Upper lobe of left lung (tissue), 6 donors: Measurements from ENCODE around the gene COL3A1. TPM values are rescaled to one million over a fixed set of nuclear protein-coding genes. Genes with fewer than 3 reads are reported as not detected.
A peak's percentile ranks its signal among the peaks of the same experiment; 100 is the strongest.

Experiments used
- ATAC-seq, 2 donors: fragments of 200-7000 bp; cut with Tn5 transposase; one replicate each; pipeline ENCODE4 v1.9.1; 2022; ENCODE audit warnings: mild to moderate bottlenecking in 2 of 2, moderate library complexity in 2 of 2; ENCODE audit not compliant: low FRiP score in 2 of 2
- DNase-seq, 2 donors: peaks; one replicate each; pipeline ENCODE4 v3.0.0-alpha.2; 2019 to 2020
- H3K27ac ChIP-seq, 4 donors: fragments of 200-600 bp; sonication (generic); one replicate each; pipeline ENCODE4 v1.5.1; 2016 to 2019
- H3K27me3 ChIP-seq, 4 donors: fragments of 200-600 bp; sonication (generic); one replicate each; pipeline ENCODE4 v1.5.1; 2017 to 2019
- H3K36me3 ChIP-seq, 4 donors: fragments of 200-600 bp; sonication (generic); one replicate each; pipeline ENCODE4 v1.5.1; 2016 to 2019
- H3K4me1 ChIP-seq, 4 donors: fragments of 200-600 bp; sonication (generic); one replicate each; pipeline ENCODE4 v1.5.1; 2018 to 2019
- H3K4me3 ChIP-seq, 4 donors: fragments of 200-600 bp; sonication (generic); one replicate each; pipeline ENCODE4 v1.5.1; 2017 to 2019; ENCODE audit warnings: mild to moderate bottlenecking in 2 of 4, moderate library complexity in 1 of 4
- H3K9me3 ChIP-seq, 4 donors: fragments of 200-600 bp; sonication (generic); one replicate each; pipeline ENCODE4 v1.5.1; 2018 to 2019
- EP300 ChIP-seq, 4 donors: sonication (generic); formaldehyde crosslinking; IDR thresholded peaks; one replicate each; pipeline ENCODE4 v1.5.1; 2017; ENCODE audit warnings: antibody characterized with exemption in 4 of 4, control low read depth in 2 of 4
- POLR2A ChIP-seq, 4 donors: fragments of 450-650 bp; IDR thresholded peaks; one replicate each; pipeline ENCODE4 v1.5.1; 2016 to 2017; ENCODE audit warnings: antibody characterized with exemption in 4 of 4, mild to moderate bottlenecking in 2 of 4
- POLR2AphosphoS5 ChIP-seq, 2 donors: sonication (generic); formaldehyde crosslinking; IDR thresholded peaks; one replicate each; pipeline ENCODE4 v1.5.1; 2017; ENCODE audit warnings: antibody characterized with exemption in 2 of 2
- WGBS, 2 donors: methylation state at CpG; one replicate each; pipeline ENCODE4 v1.1.5; 2017 to 2018; 5-methylcytosine and 5-hydroxymethylcytosine counted together
- total RNA-seq, 6 donors: library from RNA; depleted of rRNA in 4 of 6; stranded (reverse); fragments of >200 nt in 4 of 6; gene quantifications; one replicate each; pipeline versions ENCODE4 v1.1.0 to v1.2.1, GENCODE V29; 2016 to 2021
- TF ChIP-seq, protein P1 (sequence below), 6 experiments: fragments of 450-650 bp in 4 of 6; fragments of 200-600 bp in 2 of 6; sonication (generic) in 2 of 6; IDR thresholded peaks; one replicate each; pipeline ENCODE4 v1.5.1; 2016 to 2019; ENCODE audit warnings: antibody characterized with exemption in 6 of 6
- donor health status: DM: no; HTN: no; CAD: no; lungs with moderate emphysema.
- donor health status: DM: no; HTN: yes; CAD: no; lungs with severe emphysema.

COL3A1 gene
- total RNA-seq, 6 donors from 2014 or later = 41.1 to 508 (median 122) TPM

- no peak overlapping the region for H3K27ac ChIP-seq
- TF ChIP-seq POLR2AphosphoS5 (IDR thresholded peaks at IDR 0.05) = no peak
- no peak for TF ChIP-seq POLR2A (IDR thresholded peaks at IDR 0.05)
- TF ChIP-seq, protein P1, sequence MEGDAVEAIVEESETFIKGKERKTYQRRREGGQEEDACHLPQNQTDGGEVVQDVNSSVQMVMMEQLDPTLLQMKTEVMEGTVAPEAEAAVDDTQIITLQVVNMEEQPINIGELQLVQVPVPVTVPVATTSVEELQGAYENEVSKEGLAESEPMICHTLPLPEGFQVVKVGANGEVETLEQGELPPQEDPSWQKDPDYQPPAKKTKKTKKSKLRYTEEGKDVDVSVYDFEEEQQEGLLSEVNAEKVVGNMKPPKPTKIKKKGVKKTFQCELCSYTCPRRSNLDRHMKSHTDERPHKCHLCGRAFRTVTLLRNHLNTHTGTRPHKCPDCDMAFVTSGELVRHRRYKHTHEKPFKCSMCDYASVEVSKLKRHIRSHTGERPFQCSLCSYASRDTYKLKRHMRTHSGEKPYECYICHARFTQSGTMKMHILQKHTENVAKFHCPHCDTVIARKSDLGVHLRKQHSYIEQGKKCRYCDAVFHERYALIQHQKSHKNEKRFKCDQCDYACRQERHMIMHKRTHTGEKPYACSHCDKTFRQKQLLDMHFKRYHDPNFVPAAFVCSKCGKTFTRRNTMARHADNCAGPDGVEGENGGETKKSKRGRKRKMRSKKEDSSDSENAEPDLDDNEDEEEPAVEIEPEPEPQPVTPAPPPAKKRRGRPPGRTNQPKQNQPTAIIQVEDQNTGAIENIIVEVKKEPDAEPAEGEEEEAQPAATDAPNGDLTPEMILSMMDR (IDR thresholded peaks at IDR 0.05) = no peak
- TF ChIP-seq EP300 (IDR thresholded peaks at IDR 0.05) = no peak
Measured at GRCh38 chr2:188956961-188957360, 17.2 kb upstream of the COL3A1 start.

GRCh38 chr2:188957646-188958045 lies 16.5 kb upstream of the COL3A1 start:
- H3K9me3 ChIP-seq = no peaks in the 10 kb centered on the region
- ATAC-seq (no peak), DNase-seq (no peak)
- 88 to 90% methylated on average over 1 of the region's 1 CpG for WGBS, 2 donors
- H3K27ac ChIP-seq = no peak overlapping the region
- TF ChIP-seq POLR2AphosphoS5 (IDR thresholded peaks at IDR 0.05) (no peak), EP300 (IDR thresholded peaks at IDR 0.05) (no peak)
- no peaks in the 10 kb centered on the region for H3K36me3 ChIP-seq
- no peak overlapping the region for H3K4me3 ChIP-seq
- no peaks in the 10 kb centered on the region for H3K4me1 ChIP-seq
- H3K27me3 ChIP-seq = no peaks in the 10 kb centered on the region

More at GRCh38 chr2:188956961-188957360, 17.2 kb upstream of the COL3A1 start:
- H3K4me1 ChIP-seq = no peaks in the 10 kb centered on the region
- no peak overlapping the region for H3K4me3 ChIP-seq
- WGBS, 2 donors = 57 to 64% methylated on average over 5 of the region's 5 CpGs
- ATAC-seq (no peak), DNase-seq (no peak)
- no peaks in the 10 kb centered on the region for H3K36me3 ChIP-seq
- no peaks in the 10 kb centered on the region for H3K9me3 ChIP-seq
- H3K27me3 ChIP-seq = no peaks in the 10 kb centered on the region

DNA sequence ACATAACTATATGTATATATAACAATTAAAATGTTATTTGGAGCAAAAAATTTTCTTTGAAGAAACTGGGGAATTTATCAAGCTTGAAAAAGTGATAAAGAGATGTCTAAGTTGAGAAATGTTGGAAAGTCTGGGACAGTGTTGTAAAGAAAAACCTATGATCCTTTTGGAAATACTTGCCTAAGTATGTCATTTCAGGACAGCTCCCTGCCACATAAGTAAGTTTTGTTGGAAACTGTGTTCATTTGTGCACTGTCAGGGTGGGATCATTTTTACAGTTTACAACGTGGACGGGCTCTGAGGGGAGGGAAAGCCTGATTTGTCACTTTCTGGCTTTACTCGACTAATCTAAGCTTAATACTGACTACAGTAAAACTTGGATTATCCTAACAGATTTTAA lies 10.4 kb upstream of the COL3A1 start:
- no peaks in the 10 kb centered on the region for H3K9me3 ChIP-seq
- no peak for TF ChIP-seq EP300 (IDR thresholded peaks at IDR 0.05)
- DNase-seq (no peak), ATAC-seq (peak in 1 of 2 donors; percentile 34)
- H3K27ac ChIP-seq = no peak overlapping the region
- H3K36me3 ChIP-seq = no peaks in the 10 kb centered on the region
- no peaks in the 10 kb centered on the region for H3K27me3 ChIP-seq
- no peaks in the 10 kb centered on the region for H3K4me1 ChIP-seq
- no peak overlapping the region for H3K4me3 ChIP-seq
- 67 to 79% methylated on average over 3 of the region's 3 CpGs for WGBS, 2 donors

- TF ChIP-seq POLR2AphosphoS5 (IDR thresholded peaks at IDR 0.05) (no peak), POLR2A (IDR thresholded peaks at IDR 0.05) (no peak), EP300 (IDR thresholded peaks at IDR 0.05) (no peak)
- TF ChIP-seq, protein P1 (IDR thresholded peaks at IDR 0.05) = no peak
- no peaks in the 10 kb centered on the region for H3K9me3 ChIP-seq
- ATAC-seq (no peak), DNase-seq (no peak)
- no peak overlapping the region for H3K4me3 ChIP-seq
- no peaks in the 10 kb centered on the region for H3K4me1 ChIP-seq
- H3K36me3 ChIP-seq = no peaks in the 10 kb centered on the region
- H3K27me3 ChIP-seq = no peaks in the 10 kb centered on the region
- 67 to 92% methylated on average over 1 of the region's 1 CpG for WGBS, 2 donors
- H3K27ac ChIP-seq = no peak overlapping the region
Measured at GRCh38 chr2:188964976-188965546, 9.1 kb upstream of the COL3A1 start.

GRCh38 chr2:188965563-188965962 lies 8.6 kb upstream of the COL3A1 start:
- Histone ChIP-seq H3K36me3 (no peaks in the 10 kb centered on the region), H3K4me3 (no peak overlapping the region), H3K27ac (no peak overlapping the region), H3K27me3 (no peaks in the 10 kb centered on the region), H3K4me1 (no peaks in the 10 kb centered on the region), H3K9me3 (no peaks in the 10 kb centered on the region)
- TF ChIP-seq POLR2AphosphoS5 (IDR thresholded peaks at IDR 0.05) (no peak), EP300 (IDR thresholded peaks at IDR 0.05) (no peak), POLR2A (IDR thresholded peaks at IDR 0.05) (no peak)
- TF ChIP-seq, protein P1 (IDR thresholded peaks at IDR 0.05) = no peak
- WGBS, 2 donors = 69 to 81% methylated on average over 2 of the region's 2 CpGs
- ATAC-seq = no peak
- DNase-seq = no peak

GRCh38 chr2:188966079-188966571 lies 8.0 kb upstream of the COL3A1 start:
- Histone ChIP-seq H3K4me1 (no peaks in the 10 kb centered on the region), H3K27ac (no peak overlapping the region), H3K9me3 (no peaks in the 10 kb centered on the region), H3K4me3 (no peak overlapping the region), H3K27me3 (no peaks in the 10 kb centered on the region), H3K36me3 (no peaks in the 10 kb centered on the region)
- TF ChIP-seq POLR2A (IDR thresholded peaks at IDR 0.05) = no peak
- no peak for TF ChIP-seq POLR2AphosphoS5 (IDR thresholded peaks at IDR 0.05)
- TF ChIP-seq, protein P1 (IDR thresholded peaks at IDR 0.05) = no peak
- no peak for TF ChIP-seq EP300 (IDR thresholded peaks at IDR 0.05)
- DNase-seq = no peak
- WGBS, 2 donors = 74 to 75% methylated on average over 4 of the region's 4 CpGs
- peak in 1 of 2 donors; percentile 68 for ATAC-seq
